ENCODE data around the gene DPPA4. TPM values are rescaled to one million over a fixed set of nuclear protein-coding genes. Genes with fewer than 3 reads are reported as not detected.

The DPPA4 gene
- total and polyA plus RNA-seq, 5 donors, result 0.67 TPM; not detected in 4

DNA sequence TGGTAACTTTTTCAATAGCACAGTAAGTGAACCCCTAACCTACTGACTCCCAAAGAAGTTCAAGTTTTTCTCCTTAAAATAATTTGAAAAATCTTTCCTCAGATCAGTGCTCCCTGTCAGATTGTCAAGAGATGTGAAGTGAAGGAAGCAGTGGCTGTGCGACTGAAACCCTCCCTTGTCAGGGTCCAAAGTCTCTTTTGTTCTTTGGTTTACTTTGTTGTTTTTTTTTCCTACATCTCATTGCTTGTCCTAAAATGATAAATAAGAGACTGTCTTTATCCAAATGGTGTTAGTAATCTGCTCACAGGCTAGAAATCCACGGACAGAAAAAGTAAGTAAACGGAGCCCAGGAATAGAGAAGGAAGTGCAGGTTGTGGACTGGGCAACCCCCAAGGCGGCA is 976 bp upstream of the DPPA4 start:
- Histone ChIP-seq H3K4me3 (ENCODE audit: low read length) (no peak overlapping the region), H3K27ac (ENCODE audit: low read length) (no peak overlapping the region), H3K4me1 (ENCODE audit: control insufficient read depth, insufficient read depth, low read length) (no peaks in the 10 kb centered on the region), H3K9me3 (ENCODE audit: control insufficient read depth, low read length) (no peaks in the 10 kb centered on the region), H3K27me3 (ENCODE audit: control insufficient read depth, insufficient read depth) (no peaks in the 10 kb centered on the region)
- intact Hi-C loops (cut with DNase I), result no loop called here
- ATAC-seq (no peak), DNase-seq (no peak)
- WGBS, result 39% methylated on average over 4 of the region's 4 CpGs

DNA sequence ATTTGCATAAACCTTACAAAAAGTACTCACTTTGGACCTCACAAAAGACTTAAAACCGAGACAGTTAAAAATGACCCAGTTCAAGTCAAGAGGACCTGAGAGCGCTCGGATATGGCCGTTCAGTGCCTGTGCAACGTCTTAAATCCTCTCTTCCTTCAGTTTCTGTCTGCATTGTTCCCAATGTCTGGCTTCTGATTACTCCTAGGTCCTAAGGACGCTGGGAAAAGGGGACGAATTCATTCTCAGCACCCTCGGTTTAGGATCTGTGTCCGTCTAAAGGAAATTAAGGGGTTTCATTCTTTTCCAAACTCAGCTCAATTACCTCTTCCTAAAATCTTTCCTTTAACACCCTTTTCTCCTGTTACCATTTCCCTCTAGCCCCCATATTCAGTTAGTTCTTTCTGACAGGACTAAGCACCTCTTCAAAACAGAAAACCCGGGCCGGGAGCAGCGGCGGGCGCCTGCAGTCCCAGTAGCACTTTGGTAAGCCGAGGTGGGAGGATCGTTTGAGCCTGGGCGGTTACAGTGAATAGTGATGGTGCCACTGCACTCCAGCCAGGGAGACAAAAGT is 970 bp downstream of the DPPA4 start:
- intact Hi-C loops (cut with DNase I), result no loop called here
- Histone ChIP-seq H3K27ac (ENCODE audit: low read length) (no peak overlapping the region), H3K4me1 (ENCODE audit: control insufficient read depth, insufficient read depth, low read length) (no peaks in the 10 kb centered on the region), H3K27me3 (ENCODE audit: control insufficient read depth, insufficient read depth) (no peaks in the 10 kb centered on the region), H3K9me3 (ENCODE audit: control insufficient read depth, low read length) (peaks cover 2% of the 10 kb centered on the region), H3K4me3 (ENCODE audit: low read length) (peak overlapping the region; percentile 40)
- ATAC-seq (peak; percentile 36 to 76), DNase-seq (peak in 2 of 3 donors; percentile 25 to 51)
- 2% methylated on average over 17 of the region's 17 CpGs for WGBS

DNA sequence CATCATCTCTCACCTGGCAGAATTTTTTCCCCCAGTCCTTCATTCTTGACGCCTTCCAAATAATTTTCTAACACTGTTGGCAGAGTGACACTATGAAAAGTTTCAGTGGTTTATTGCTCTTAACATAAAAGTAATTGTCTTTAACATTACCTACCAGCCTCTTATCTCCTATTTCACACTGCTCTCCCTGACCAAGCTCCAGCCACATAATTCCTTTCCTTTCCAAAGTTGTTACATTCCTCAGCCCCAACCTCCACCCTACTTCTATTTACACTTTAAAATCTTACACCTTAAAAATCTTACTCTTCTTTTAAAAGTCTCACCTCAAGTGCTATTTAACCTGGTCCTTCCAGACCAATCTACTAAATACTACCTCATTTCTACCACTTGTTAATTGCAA is 2.8 kb downstream of the DPPA4 start:
- 79% methylated on average over 1 of the region's 1 CpG for WGBS
- no peaks in the 10 kb centered on the region for H3K27me3 ChIP-seq (ENCODE audit: control insufficient read depth, insufficient read depth)
- ATAC-seq, result no peak

DNA sequence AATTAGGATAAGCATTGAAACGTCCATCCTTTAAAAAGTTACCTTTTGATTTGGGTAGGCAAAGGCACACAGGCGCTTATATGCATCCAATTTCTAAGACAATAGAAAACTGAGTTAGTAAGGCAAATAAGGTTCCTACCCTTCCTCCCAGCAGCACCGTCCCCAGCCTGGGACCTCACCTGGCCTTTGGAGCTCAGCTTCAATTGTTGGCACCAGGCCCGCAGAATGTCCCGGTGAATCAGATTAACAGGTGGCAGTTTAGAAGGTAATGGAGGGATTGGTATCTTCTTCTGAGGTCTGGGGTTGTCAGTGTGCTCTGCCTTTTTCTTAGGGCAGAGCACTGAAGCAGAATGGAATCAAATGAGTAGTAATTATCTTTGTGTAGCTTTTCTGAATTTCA is 5.7 kb downstream of the DPPA4 start:
- ATAC-seq (no peak), DNase-seq (no peak)
- Histone ChIP-seq H3K27ac (ENCODE audit: low read length) (no peak overlapping the region), H3K27me3 (ENCODE audit: control insufficient read depth, insufficient read depth) (no peaks in the 10 kb centered on the region), H3K4me3 (ENCODE audit: low read length) (no peak overlapping the region), H3K4me1 (ENCODE audit: control insufficient read depth, insufficient read depth, low read length) (no peaks in the 10 kb centered on the region), H3K9me3 (ENCODE audit: control insufficient read depth, low read length) (peaks cover 2% of the 10 kb centered on the region)
- WGBS, result 82% methylated on average over 5 of the region's 5 CpGs
- intact Hi-C loops (cut with DNase I), result no loop called here

More for the DNA sequence above, 2.8 kb downstream of the DPPA4 start:
- Histone ChIP-seq H3K4me3 (ENCODE audit: low read length) (no peak overlapping the region), H3K27ac (ENCODE audit: low read length) (no peak overlapping the region), H3K4me1 (ENCODE audit: control insufficient read depth, insufficient read depth, low read length) (no peaks in the 10 kb centered on the region), H3K9me3 (ENCODE audit: control insufficient read depth, low read length) (peaks cover 2% of the 10 kb centered on the region)
- no peak for DNase-seq
- intact Hi-C loops (cut with DNase I), result no loop called here

DNA sequence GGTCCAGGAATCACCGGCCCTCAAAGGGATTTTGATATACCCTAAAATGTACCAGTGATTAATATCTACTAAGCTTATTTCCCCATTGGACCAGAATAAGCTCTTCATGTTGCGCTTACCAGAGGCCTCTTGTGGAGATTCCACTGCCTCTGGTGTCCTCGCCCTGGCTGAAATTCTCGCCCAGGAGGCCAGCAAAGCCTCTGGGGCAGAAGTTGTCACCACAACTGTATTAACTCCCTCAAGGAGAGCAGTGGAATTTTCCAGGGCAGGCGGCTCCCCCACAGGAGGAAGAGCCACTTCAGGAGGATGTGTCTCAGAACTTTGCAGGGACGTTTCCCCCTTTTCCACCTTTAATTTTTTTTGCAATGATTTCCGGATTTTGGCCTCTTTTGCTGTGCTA is 6.9 kb downstream of the DPPA4 start:
- Histone ChIP-seq H3K4me3 (ENCODE audit: low read length) (no peak overlapping the region), H3K4me1 (ENCODE audit: control insufficient read depth, insufficient read depth, low read length) (no peaks in the 10 kb centered on the region), H3K9me3 (ENCODE audit: control insufficient read depth, low read length) (peaks cover 2% of the 10 kb centered on the region), H3K27ac (ENCODE audit: low read length) (no peak overlapping the region), H3K27me3 (ENCODE audit: control insufficient read depth, insufficient read depth) (no peaks in the 10 kb centered on the region)
- intact Hi-C loops (cut with DNase I), result no loop called here
- ATAC-seq (no peak), DNase-seq (no peak)
- WGBS, result 80% methylated on average over 7 of the region's 7 CpGs

DNA sequence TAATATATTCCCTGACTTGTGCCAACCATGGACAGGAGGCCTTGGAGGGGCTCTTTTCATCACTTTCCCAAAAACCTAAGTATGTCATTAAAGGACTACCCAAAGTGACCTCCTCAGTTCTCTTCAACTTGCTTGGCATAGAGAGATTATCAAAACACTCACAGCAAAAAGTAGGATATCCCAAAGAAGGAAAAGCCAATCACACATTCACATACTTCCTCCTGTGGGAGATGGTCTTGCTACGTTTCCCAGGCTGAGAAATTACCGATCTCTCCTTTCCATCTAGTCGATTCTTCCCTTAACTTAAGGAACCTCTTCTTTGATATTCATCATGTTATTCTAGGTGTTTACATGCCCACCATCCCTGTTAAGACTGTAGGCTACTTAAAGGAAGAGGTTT is 9.1 kb downstream of the DPPA4 start:
- ATAC-seq (no peak), DNase-seq (no peak)
- no peak overlapping the region for H3K27ac ChIP-seq (ENCODE audit: low read length)
- intact Hi-C loops (cut with DNase I), result no loop called here
- H3K4me3 ChIP-seq (ENCODE audit: low read length), result no peak overlapping the region
- 78% methylated on average over 3 of the region's 3 CpGs for WGBS
- peaks cover 2% of the 10 kb centered on the region for H3K9me3 ChIP-seq (ENCODE audit: control insufficient read depth, low read length)
- no peaks in the 10 kb centered on the region for H3K27me3 ChIP-seq (ENCODE audit: control insufficient read depth, insufficient read depth)
- H3K4me1 ChIP-seq (ENCODE audit: control insufficient read depth, insufficient read depth, low read length), result no peaks in the 10 kb centered on the region

DNA sequence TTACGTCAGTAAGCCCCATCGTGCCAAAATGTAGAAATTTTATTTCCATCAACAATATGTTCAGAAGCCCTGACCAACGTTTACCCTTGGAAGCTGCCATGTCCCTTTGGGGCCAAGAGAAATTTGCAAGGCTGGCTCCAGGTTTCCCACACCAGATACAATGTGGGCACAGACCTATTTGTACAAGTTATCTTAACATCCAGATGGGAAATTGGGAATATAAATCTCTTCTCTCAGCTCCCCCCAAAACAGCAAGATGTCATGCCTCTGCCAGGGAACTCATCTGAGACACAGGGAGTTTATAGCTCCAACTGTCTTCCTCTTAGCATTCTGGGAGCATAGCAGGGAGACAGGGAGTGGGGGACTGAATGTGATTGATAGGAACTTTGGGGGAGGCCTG is 11.7 kb downstream of the DPPA4 start:
- no peaks in the 10 kb centered on the region for H3K27me3 ChIP-seq (ENCODE audit: control insufficient read depth, insufficient read depth)
- H3K9me3 ChIP-seq (ENCODE audit: control insufficient read depth, low read length), result no peaks in the 10 kb centered on the region
- H3K27ac ChIP-seq (ENCODE audit: low read length), result no peak overlapping the region
- intact Hi-C loops (cut with DNase I), result no loop called here
- no peak overlapping the region for H3K4me3 ChIP-seq (ENCODE audit: low read length)
- DNase-seq, result no peak
- ATAC-seq, result no peak
- 50% methylated on average over 3 of the region's 3 CpGs for WGBS
- no peaks in the 10 kb centered on the region for H3K4me1 ChIP-seq (ENCODE audit: control insufficient read depth, insufficient read depth, low read length)

DNA sequence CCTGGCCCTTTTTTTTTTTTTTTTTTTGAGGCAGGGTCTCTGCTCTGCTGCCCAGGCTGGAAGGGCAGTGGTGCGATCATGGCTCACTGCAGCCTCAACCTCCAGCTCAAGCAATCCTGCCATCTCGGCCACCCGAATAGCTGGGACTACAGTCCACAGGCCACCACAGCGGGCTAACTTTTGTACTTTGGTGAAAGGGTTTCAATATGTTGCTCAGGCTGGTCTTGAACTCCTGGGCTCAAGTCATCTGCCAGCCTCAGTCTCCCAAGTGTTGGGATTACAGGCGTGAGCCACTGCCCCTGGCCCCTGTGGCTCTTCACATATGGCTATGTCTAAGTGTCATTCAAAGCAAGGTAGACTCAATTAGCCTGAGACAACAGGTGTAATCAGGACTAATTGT is 12.2 kb downstream of the DPPA4 start:
- Histone ChIP-seq H3K27ac (ENCODE audit: low read length) (no peak overlapping the region), H3K27me3 (ENCODE audit: control insufficient read depth, insufficient read depth) (no peaks in the 10 kb centered on the region), H3K4me1 (ENCODE audit: control insufficient read depth, insufficient read depth, low read length) (no peaks in the 10 kb centered on the region), H3K9me3 (ENCODE audit: control insufficient read depth, low read length) (no peaks in the 10 kb centered on the region), H3K4me3 (ENCODE audit: low read length) (no peak overlapping the region)
- WGBS, result 80% methylated on average over 5 of the region's 5 CpGs
- intact Hi-C loops (cut with DNase I), result no loop called here
- DNase-seq (no peak), ATAC-seq (no peak)

DNA sequence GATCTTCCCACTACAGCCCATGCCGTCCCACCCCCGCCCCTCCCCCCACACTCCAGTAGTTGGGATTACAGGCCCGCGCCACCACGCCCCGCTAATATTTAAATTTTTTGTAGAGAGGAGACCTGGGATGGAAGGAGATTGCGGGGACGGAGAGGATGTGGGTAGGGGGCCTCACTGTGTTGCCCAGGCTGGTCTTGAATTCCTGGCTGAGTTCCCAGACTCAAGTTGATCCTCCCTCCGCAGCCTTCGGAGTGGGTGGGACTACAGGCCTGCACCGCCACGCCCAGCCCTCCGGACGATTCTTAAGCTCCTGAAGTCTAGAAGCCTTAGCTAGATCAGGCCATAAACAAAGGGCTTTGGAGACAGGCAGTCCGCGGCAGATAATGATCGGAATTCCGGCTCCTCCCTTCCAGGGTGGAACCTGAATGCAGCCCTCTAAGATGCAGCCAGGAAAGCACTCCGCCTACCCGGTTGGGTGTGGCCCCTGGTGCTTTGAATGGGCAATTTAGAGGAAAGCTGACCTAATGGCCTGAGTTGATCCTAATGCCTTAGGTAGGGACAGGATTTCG is 21.1 kb downstream of the DPPA4 start, which contains the start of gene DPPA2:
Gene DPPA2 (minus strand): TSS at position 356 of the 569 bp plus-strand sequence. CDS start 1,975 bp downstream, outside the sequence.
- no peaks in the 10 kb centered on the region for H3K9me3 ChIP-seq (ENCODE audit: control insufficient read depth, low read length)
- intact Hi-C loops (cut with DNase I), result no loop called here
- no peak for DNase-seq
- WGBS, result 84% methylated on average over 21 of the region's 21 CpGs
- no peak within 1 kb of the TSS for H3K4me3 ChIP-seq (ENCODE audit: low read length)
- no peak for ATAC-seq
- no peaks in the 10 kb centered on the region for H3K4me1 ChIP-seq (ENCODE audit: control insufficient read depth, insufficient read depth, low read length)
- H3K27ac ChIP-seq (ENCODE audit: low read length), result no peak within 1 kb of the TSS
- H3K27me3 ChIP-seq (ENCODE audit: control insufficient read depth, insufficient read depth), result no peaks in the 10 kb centered on the region

DNA sequence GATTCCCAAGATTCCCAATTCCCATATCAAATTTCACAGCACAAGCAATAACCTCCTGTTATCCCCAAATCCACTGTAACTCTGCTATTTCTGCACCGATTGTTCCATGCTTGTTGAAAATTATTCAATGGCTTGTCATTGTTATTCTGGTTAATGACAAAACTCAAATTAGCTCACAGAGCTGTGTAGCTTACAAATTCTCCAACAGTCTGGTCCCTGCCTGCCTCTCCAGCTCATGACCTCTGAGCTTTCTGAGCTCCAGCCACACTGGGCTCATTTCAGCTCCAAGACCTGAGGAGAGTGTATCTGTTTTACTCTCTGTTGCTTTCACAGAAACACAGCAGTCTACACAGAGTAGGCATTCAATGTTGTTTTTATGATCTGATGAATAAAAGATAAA is 24.3 kb downstream of the DPPA4 start:
- ATAC-seq (no peak), DNase-seq (no peak)
- H3K4me3 ChIP-seq (ENCODE audit: low read length), result no peak overlapping the region
- no peak overlapping the region for H3K27ac ChIP-seq (ENCODE audit: low read length)
- no peaks in the 10 kb centered on the region for H3K27me3 ChIP-seq (ENCODE audit: control insufficient read depth, insufficient read depth)
- intact Hi-C loops (cut with DNase I), result loop anchor here in 1 of 4 donors (5.0 kb wide), 1 partner anchor 1594 kb away; no protein-coding TSS in a partner anchor
- H3K4me1 ChIP-seq (ENCODE audit: control insufficient read depth, insufficient read depth, low read length), result no peaks in the 10 kb centered on the region
- no peaks in the 10 kb centered on the region for H3K9me3 ChIP-seq (ENCODE audit: control insufficient read depth, low read length)
- 62% methylated on average over 1 of the region's 1 CpG for WGBS

DNA sequence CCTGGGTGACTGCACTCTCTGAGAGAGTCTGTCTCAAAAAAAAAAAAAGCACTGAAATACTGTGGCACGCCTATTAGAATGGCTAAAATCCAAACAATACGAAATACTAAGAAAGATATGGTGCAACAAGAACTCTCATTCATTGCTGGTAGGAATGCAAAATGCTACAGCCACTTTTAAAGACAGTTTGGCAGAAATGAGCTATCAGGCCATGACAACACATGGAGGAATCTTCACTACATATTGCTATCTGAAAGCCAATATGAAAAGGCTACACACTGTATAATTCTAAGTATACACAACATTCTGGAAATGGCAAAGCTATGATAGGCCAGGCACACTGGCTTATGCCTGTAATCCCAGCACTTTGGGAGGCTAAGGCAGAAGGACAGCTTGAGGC is 39.9 kb downstream of the DPPA4 start:
- intact Hi-C loops (cut with DNase I), result no loop called here
- 60% methylated on average over 2 of the region's 2 CpGs for WGBS
- H3K9me3 ChIP-seq (ENCODE audit: control insufficient read depth, low read length), result no peaks in the 10 kb centered on the region
- H3K27ac ChIP-seq (ENCODE audit: low read length), result no peak overlapping the region
- no peak overlapping the region for H3K4me3 ChIP-seq (ENCODE audit: low read length)
- no peaks in the 10 kb centered on the region for H3K27me3 ChIP-seq (ENCODE audit: control insufficient read depth, insufficient read depth)
- DNase-seq (no peak), ATAC-seq (no peak)
- H3K4me1 ChIP-seq (ENCODE audit: control insufficient read depth, insufficient read depth, low read length), result no peaks in the 10 kb centered on the region

DNA sequence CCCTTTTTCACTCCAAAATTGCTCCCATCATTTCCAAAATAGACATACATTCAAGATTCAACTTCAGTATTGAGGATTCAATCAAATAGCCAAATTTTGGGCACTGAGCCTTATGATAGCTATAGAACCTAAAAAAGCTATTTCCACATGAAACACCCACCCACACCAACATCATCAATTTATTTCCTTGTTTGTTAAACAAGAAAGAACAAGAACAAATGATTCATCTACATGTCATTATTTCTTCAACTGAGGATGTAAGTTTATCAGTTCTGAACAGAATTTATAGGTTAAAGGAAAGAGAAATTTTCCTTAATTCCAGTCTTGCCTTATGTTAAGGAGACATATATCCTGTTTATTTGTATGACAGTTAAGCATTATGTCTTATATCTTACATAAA is 53.3 kb downstream of the DPPA4 start:
- no peak for DNase-seq
- intact Hi-C loops (cut with DNase I), result no loop called here
- ATAC-seq, result no peak

More for the DNA sequence above, 53.3 kb downstream of the DPPA4 start:
- H3K4me1 ChIP-seq (ENCODE audit: control insufficient read depth, insufficient read depth, low read length), result no peaks in the 10 kb centered on the region
- H3K9me3 ChIP-seq (ENCODE audit: control insufficient read depth, low read length), result no peaks in the 10 kb centered on the region
- no peak overlapping the region for H3K4me3 ChIP-seq (ENCODE audit: low read length)
- no peaks in the 10 kb centered on the region for H3K27me3 ChIP-seq (ENCODE audit: control insufficient read depth, insufficient read depth)
- H3K27ac ChIP-seq (ENCODE audit: low read length), result no peak overlapping the region

Measured in right cardiac atrium (tissue), 5 donors.